Aorta (tissue), 5 donors: ENCODE results near the gene GNB3. TPM values are rescaled to one million over a fixed set of nuclear protein-coding genes. Genes with fewer than 3 reads are reported as not detected.

Source experiments
- ATAC-seq: fragments of 200-7000 bp; cut with Tn5 transposase; one replicate; pipeline ENCODE4 v1.9.1; 2022; ENCODE audit warnings: moderate library complexity; ENCODE audit not compliant: low FRiP score
- DNase-seq, 2 donors: peaks; one replicate each; pipeline ENCODE4 v3.0.0-alpha.2; 2020
- H3K27ac ChIP-seq, 2 donors: one replicate each; pipeline ENCODE4 v1.5.1; 2013; ENCODE audit warnings: low read length in 2 of 2, mild to moderate bottlenecking in 2 of 2, moderate library complexity in 2 of 2, control low read depth in 1 of 2, inconsistent platforms in 1 of 2, low read depth in 1 of 2
- H3K27me3 ChIP-seq, 2 donors: one replicate each; pipeline ENCODE4 v1.6.1; 2013; ENCODE audit warnings: control low read depth in 1 of 2, low read length in 1 of 2, mild to moderate bottlenecking in 1 of 2, moderate library complexity in 1 of 2; ENCODE audit not compliant: insufficient read depth in 2 of 2, control insufficient read depth in 1 of 2
- H3K36me3 ChIP-seq, 2 donors: one replicate each; pipeline ENCODE4 v1.6.1; 2013; ENCODE audit warnings: control low read depth in 1 of 2, low read length in 1 of 2, mild to moderate bottlenecking in 1 of 2; ENCODE audit not compliant: insufficient read depth in 2 of 2, control insufficient read depth in 1 of 2
- H3K4me1 ChIP-seq, 2 donors: one replicate each; pipeline ENCODE4 v1.6.1; 2013; ENCODE audit warnings: low read length in 2 of 2, control low read depth in 1 of 2, mild to moderate bottlenecking in 1 of 2, moderate library complexity in 1 of 2; ENCODE audit not compliant: insufficient read depth in 2 of 2, control insufficient read depth in 1 of 2
- H3K4me3 ChIP-seq, 2 donors: one replicate each; pipeline ENCODE4 v1.5.1; 2013; ENCODE audit warnings: low read length in 2 of 2, control low read depth in 1 of 2, mild to moderate bottlenecking in 1 of 2
- H3K9me3 ChIP-seq: one replicate; pipeline ENCODE4 v1.6.1; 2013; ENCODE audit warnings: mild to moderate bottlenecking, low read length; ENCODE audit not compliant: control insufficient read depth
- WGBS, 2 donors: extraction: QIAGEN DNeasy Blood & Tissue Kit; methylation state at CpG; one replicate each; pipeline ENCODE4 v1.1.7; 2013; 5-methylcytosine and 5-hydroxymethylcytosine counted together
- intact Hi-C, 2 donors: fragments of 100-400 bp; cut with DNase I; formaldehyde crosslinking; loops; one replicate each; pipeline versions ENCODE4 v1.14.2 to v1.15.0; 2022
- polyA plus RNA-seq, 2 donors: library from polyadenylated mRNA; stranded (reverse); fragments of 200-250 nt; gene quantifications; one replicate each; pipeline ENCODE4 v1.2.3, GENCODE V29; 2013
- total RNA-seq, 2 donors: library from RNA; stranded (reverse); fragmentation: NEBNext Ultra II Directional; extraction: Animal tissue kit (Norgen Biotek cat#: 25700); gene quantifications; one replicate each; pipeline ENCODE4 v1.2.1, GENCODE V29; 2021
- donor health status: healthy with polysubstance abuse.
- donor health status: Bipolar disorder and iron deficiency.
- donor health status: DM: no; HTN: no; CAD: no.
- donor health status: DM: no; HTN: no; CAD: no.
- donor health status: DM: yes; HTN: yes; CAD: no.

The GNB3 gene
- total and polyA plus RNA-seq, 4 donors, result 6.0 to 32.9 (median 10.9) TPM

DNA sequence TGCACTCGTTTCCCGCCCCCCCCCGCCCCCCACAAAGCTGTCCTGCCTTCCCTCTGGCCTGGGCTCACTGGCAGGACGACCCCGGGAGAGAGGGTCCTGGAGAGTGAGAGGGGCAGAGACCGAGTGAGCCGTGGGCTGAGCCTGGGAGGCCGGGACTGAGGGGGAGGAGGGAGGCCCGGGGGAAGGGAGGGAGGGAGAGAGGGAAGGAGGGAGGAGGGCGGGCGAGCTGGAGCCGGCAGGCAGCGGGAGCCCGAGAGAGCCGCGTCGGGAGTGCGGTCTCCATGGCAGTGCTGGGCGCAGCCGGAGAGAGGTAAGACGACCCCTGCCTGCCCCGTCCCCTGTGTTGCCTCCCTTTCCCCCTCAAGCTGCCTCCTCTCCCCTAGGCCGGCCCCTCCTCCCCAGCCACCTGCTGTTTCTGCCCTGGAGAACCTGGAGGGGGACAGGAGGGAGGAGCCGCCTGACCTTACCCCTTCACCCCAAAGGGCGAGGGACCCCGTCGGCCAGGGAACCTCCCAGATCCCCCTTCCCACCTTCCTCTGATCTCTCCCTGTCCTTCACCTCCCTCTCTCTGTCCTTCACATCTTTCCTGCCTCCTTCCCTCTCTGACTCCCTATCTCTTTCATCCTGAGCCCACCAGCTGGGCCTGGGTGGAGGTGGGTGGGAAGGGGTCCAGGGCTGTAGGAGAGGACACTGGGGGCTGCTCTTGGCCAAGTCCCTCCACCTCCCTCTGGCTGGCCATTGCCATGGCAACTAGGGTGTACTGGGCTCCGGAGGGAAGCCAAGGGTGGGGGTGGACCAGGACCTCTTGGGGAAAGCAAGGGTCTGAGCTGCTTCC is 18.9 kb upstream of the GNB3 start, which contains the start of gene GPR162:
Gene GPR162 (plus strand): TSS at position 231 of the 835 bp plus-strand sequence. CDS start 2,078 bp downstream, outside the sequence.
- H3K27ac ChIP-seq, result no peak within 1 kb of the TSS
- DNase-seq (peak; percentile 85 to 88), ATAC-seq (peak; percentile 54)
- intact Hi-C loops, result loop anchor here in 1 of 2 donors (10.0 kb wide), 1 partner anchor 207 kb away; no protein-coding TSS in a partner anchor
- no peaks in the 10 kb centered on the region for H3K36me3 ChIP-seq
- H3K4me1 ChIP-seq, result no peaks in the 10 kb centered on the region
- no peaks in the 10 kb centered on the region for H3K9me3 ChIP-seq
- no peaks in the 10 kb centered on the region for H3K27me3 ChIP-seq
- WGBS, 2 donors, result 2 to 3% methylated on average over 12 to 28 of the region's 28 CpGs
- peak within 1 kb of the TSS in 1 of 2 donors; percentile 15 for H3K4me3 ChIP-seq

DNA sequence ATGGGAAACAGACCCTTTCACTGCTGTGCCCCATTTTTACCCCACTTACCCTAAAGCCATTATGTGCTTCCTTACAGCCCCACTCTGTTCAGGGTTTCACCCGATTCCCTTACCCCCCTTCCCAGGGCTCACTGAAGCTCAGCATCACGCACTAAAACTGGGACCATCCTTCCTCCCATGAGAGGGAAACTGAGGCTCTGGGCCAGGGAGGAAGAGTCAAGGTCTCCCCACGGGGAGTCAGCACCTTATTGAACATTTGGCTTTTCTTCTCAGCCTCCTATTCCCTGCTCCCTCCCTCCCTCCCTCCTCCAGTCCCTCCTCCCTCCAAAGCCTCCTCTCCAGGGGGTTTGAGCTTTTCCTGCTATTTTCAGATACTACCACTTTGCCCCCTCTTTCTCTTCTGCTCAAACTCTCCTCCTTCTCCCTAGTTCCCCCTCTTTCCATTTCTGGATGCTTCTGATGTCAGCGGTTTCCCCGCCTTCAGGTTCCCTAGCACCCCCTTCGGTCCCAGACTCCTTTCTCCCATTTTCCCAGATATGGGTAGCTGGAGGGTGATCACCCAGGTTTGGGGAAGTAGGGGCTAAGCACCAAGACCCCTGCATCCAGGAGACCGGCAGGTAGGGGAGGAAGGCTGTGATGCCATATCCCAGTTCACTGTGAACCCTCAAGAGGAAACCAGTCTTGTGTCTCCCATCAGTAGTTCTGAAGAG is 18.1 kb upstream of the GNB3 start:
- Histone ChIP-seq H3K4me1 (no peaks in the 10 kb centered on the region), H3K4me3 (no peak overlapping the region)

DNA sequence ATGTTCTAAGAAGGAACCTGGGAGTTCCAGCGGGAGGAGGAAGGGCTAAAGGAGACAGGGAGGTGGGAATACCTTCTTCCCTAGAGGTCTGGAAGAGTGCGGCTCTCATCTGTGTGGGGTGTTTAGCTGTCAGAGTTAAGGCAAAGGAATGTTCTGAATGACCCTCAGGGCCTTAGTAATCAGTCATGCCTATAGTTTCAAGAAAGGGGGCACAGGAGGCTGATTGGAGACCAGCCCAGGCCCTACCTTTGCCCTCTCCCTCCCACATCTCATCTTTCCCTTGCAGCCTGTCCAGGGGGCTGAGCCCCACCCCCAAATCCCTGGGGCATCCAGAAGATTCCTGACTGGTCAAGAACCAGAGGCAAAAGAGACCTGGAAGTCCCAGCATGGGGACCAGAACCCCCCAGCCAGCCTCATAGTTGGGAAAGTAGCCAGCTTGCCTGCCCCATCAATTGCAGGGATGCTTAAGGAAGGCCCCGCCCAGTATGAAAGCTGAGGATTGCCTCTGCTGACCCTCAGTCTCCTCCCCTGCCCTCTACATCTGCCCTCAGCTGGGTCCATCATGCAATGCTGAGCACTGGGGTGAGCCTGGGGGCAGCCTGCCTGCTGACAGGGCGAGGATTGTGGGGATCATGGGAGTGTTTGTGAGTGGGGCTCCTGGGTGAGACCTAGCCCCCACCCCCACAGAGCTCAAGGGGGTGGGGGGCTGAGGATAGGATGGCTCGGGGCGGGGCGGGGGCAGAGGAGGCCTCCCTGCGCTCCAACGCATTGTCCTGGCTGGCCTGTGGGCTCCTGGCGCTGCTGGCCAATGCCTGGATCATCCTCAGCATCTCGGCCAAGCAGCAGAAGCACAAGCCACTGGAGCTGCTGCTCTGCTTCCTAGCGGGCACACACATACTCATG is 17.3 kb upstream of the GNB3 start:
- intact Hi-C loops, result loop anchor here in 1 of 2 donors (10.0 kb wide), 1 partner anchor 209 kb away; no protein-coding TSS in a partner anchor
- H3K4me1 ChIP-seq, result no peaks in the 10 kb centered on the region
- ATAC-seq, result no peak

More for the DNA sequence above, 18.1 kb upstream of the GNB3 start:
- no peaks in the 10 kb centered on the region for H3K27me3 ChIP-seq
- DNase-seq, result no peak
- 34 to 40% methylated on average over 7 of the region's 7 CpGs for WGBS, 2 donors
- H3K9me3 ChIP-seq, result no peaks in the 10 kb centered on the region
- no peak for ATAC-seq
- no peak overlapping the region for H3K27ac ChIP-seq
- no peaks in the 10 kb centered on the region for H3K36me3 ChIP-seq
- intact Hi-C loops, result loop anchor here in 1 of 2 donors (10.0 kb wide), 1 partner anchor 208 kb away; no protein-coding TSS in a partner anchor

DNA sequence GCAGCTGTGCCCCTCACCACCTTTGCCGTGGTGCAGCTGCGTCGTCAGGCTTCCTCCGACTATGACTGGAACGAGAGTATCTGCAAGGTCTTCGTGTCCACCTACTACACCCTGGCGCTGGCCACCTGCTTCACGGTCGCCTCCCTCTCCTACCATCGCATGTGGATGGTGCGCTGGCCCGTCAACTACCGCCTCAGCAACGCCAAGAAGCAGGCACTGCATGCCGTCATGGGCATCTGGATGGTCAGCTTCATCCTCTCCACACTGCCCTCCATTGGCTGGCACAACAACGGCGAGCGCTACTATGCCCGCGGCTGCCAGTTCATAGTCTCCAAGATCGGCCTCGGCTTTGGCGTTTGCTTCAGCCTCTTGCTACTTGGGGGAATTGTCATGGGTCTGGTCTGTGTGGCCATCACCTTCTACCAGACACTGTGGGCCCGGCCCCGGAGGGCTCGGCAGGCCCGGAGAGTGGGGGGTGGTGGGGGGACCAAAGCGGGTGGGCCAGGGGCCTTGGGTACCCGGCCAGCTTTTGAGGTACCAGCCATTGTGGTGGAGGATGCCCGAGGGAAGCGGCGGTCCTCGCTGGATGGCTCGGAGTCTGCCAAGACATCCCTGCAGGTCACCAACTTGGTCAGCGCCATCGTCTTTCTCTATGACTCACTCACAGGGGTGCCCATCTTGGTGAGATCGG is 16.5 kb upstream of the GNB3 start:
- Histone ChIP-seq H3K4me3 (no peak overlapping the region), H3K36me3 (no peaks in the 10 kb centered on the region), H3K9me3 (no peaks in the 10 kb centered on the region), H3K4me1 (no peaks in the 10 kb centered on the region), H3K27ac (no peak overlapping the region), H3K27me3 (no peaks in the 10 kb centered on the region)
- intact Hi-C loops, result loop anchor here in 1 of 2 donors (10.0 kb wide), 1 partner anchor 209 kb away; no protein-coding TSS in a partner anchor
- ATAC-seq, result no peak
- 84 to 90% methylated on average over 37 of the region's 37 CpGs for WGBS, 2 donors
- peak in 1 of 2 donors; percentile 46 for DNase-seq

More for the DNA sequence above, 17.3 kb upstream of the GNB3 start:
- Histone ChIP-seq H3K4me3 (no peak overlapping the region), H3K9me3 (no peaks in the 10 kb centered on the region), H3K36me3 (no peaks in the 10 kb centered on the region), H3K27ac (no peak overlapping the region), H3K27me3 (no peaks in the 10 kb centered on the region)
- WGBS, 2 donors, result 76 to 80% methylated on average over 12 of the region's 12 CpGs
- peak in 1 of 2 donors; percentile 37 for DNase-seq

DNA sequence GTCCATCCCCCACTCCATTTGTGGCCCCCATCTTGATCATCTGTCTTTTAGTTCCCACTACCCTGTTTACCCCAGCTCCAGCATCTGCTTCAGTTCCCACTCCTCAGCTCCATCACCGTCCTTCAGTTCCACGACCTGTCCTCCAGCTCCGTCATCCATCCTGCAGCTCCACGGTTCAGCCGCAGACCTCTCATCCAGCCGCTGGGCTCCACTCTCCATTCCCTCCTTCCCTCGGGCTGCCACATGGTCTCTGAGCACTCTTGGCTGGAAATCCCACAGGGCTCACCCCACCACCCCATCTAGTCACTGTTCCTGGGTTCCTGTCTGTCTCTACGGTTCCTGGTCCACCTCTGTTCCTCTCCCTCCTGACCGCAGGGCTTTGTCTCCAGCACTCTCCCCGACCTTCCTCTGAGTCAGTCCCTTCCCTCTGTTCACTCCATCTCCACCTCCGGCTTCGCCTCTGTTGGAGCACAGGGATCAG is 15.8 kb upstream of the GNB3 start:
- WGBS, 2 donors, result 32 to 33% methylated on average over 12 of the region's 12 CpGs
- peak in 1 of 2 donors; percentile 41 for DNase-seq
- no peaks in the 10 kb centered on the region for H3K4me1 ChIP-seq
- H3K27me3 ChIP-seq, result no peaks in the 10 kb centered on the region
- no peaks in the 10 kb centered on the region for H3K36me3 ChIP-seq
- H3K27ac ChIP-seq, result no peak overlapping the region
- no peaks in the 10 kb centered on the region for H3K9me3 ChIP-seq
- no peak for ATAC-seq
- H3K4me3 ChIP-seq, result no peak overlapping the region
- intact Hi-C loops, result loop anchor here (5.0 to 10.0 kb wide), 4 partner anchors 73 to 210 kb away; partner anchors contain the start of gene MLF2 (in 2 of the 2)

DNA sequence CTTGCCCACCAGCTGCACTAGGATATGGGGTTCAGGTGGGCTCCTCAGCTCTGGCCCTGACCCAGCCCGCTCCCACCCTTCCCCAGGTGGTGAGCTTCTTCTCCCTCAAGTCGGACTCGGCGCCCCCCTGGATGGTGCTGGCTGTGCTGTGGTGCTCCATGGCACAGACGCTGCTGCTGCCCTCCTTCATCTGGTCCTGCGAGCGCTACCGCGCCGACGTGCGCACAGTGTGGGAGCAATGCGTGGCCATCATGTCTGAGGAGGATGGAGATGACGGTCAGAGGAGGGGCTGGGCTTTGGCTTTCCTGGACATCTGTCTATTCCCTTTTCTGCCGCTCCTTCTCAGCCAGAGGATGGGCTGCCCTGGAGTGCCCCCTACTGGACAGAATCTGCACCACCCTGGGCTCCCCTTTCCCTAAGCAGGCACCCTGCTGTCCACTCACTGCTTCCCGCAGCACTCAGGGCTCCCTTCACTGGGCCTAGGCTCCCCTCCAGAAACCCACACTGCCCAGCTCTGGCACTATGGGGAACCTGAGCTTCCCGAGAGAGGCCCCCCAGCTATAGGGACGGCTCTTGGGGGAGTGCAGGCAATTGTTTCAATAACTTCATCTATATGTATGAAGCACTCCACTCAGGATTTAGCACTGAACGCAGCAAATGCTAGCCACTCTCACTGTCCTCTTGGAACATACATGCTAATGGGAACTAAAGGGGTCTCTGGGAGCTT is 15.2 kb upstream of the GNB3 start:
- no peaks in the 10 kb centered on the region for H3K36me3 ChIP-seq
- ATAC-seq (peak; percentile 84), DNase-seq (peak; percentile 90 to 95)
- no peaks in the 10 kb centered on the region for H3K4me1 ChIP-seq
- no peak overlapping the region for H3K27ac ChIP-seq
- H3K4me3 ChIP-seq, result no peak overlapping the region
- no peaks in the 10 kb centered on the region for H3K9me3 ChIP-seq
- H3K27me3 ChIP-seq, result no peaks in the 10 kb centered on the region
- WGBS, 2 donors, result 7 to 10% methylated on average over 19 of the region's 19 CpGs
- intact Hi-C loops, result loop anchor here (5.0 to 10.0 kb wide), 4 partner anchors 73 to 211 kb away; partner anchors contain the start of gene MLF2 (in 2 of the 2)

DNA sequence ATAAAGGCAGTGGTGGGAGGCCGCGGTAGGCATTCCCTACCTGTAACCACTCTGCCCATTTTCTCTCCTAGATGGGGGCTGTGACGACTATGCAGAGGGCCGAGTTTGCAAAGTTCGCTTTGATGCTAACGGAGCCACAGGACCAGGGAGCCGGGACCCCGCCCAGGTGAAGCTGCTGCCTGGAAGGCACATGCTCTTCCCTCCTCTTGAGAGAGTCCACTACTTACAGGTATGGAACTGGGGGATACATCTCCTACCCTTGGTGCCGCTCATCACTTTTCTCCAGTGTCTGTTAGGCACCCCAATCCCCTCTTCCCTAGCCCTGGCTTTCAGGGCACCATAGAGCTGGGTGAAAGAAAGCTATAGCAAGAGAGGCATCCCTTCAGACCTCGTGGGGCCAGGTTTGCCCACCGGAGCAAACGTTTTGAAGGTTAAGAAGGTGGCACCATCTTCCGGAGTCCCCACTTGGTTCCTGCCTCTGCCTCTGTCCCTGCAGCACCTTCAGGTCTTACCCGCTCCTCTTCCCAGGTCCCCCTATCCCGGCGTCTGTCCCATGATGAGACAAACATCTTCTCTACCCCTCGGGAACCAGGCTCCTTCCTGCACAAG is 14.5 kb upstream of the GNB3 start:
- Histone ChIP-seq H3K27ac (no peak overlapping the region), H3K9me3 (no peaks in the 10 kb centered on the region), H3K36me3 (no peaks in the 10 kb centered on the region), H3K4me1 (no peaks in the 10 kb centered on the region), H3K4me3 (no peak overlapping the region), H3K27me3 (no peaks in the 10 kb centered on the region)
- DNase-seq (peak in 1 of 2 donors; percentile 43), ATAC-seq (no peak)
- WGBS, 2 donors, result 76 to 83% methylated on average over 17 of the region's 17 CpGs
- intact Hi-C loops, result loop anchor here (5.0 to 10.0 kb wide), 4 partner anchors 74 to 211 kb away; partner anchors contain the start of gene MLF2 (in 2 of the 2)
